ENCODE data around the gene ACTL7B.
"Not testable (repeated sequence)": the region's sequence is repeated elsewhere in the genome, so short reads cannot be mapped to it uniquely, and the experiment has no call there.

ACTL7B gene

GRCh38 chr9:108867829-108868228 lies 12.0 kb upstream of the ACTL7B start:
- no peak for DNase-seq

GRCh38 chr9:108867116-108867515 lies 11.3 kb upstream of the ACTL7B start:
- DNase-seq: no peak

- DNase-seq: no peak
These were observed 10.2 kb upstream of the ACTL7B start for GRCh38 chr9:108866001-108866420.

GRCh38 chr9:108865037-108865436 lies 9.3 kb upstream of the ACTL7B start:
- no peak for DNase-seq

- DNase-seq: no peak
These were observed 8.7 kb upstream of the ACTL7B start for GRCh38 chr9:108864446-108864845.

GRCh38 chr9:108863891-108864290 lies 8.1 kb upstream of the ACTL7B start:
- DNase-seq: no peak

GRCh38 chr9:108861997-108862396 lies 6.2 kb upstream of the ACTL7B start, which contains the start of gene ACTL7A:
ACTL7A (plus strand) TSS chr9:108862266; CDS start chr9:108862323, 57 bp downstream.
- DNase-seq: no peak

GRCh38 chr9:108861464-108861863 lies 5.7 kb upstream of the ACTL7B start:
- no peak for DNase-seq

- no peak for DNase-seq
These were observed 5.0 kb upstream of the ACTL7B start for GRCh38 chr9:108860764-108861163.

- no peak for DNase-seq
These were observed 4.6 kb upstream of the ACTL7B start for GRCh38 chr9:108860354-108860753.

GRCh38 chr9:108859459-108860114 lies 3.8 kb upstream of the ACTL7B start:
- DNase-seq: no peak

GRCh38 chr9:108857572-108857971 lies 1.8 kb upstream of the ACTL7B start:
- DNase-seq: no peak

GRCh38 chr9:108855529-108855886 lies 278 bp downstream of the ACTL7B start:
- no peak for DNase-seq

- DNase-seq: peak; percentile 47
These were observed 901 bp downstream of the ACTL7B start for GRCh38 chr9:108854641-108855528.

- DNase-seq: no peak
These were observed 1.7 kb downstream of the ACTL7B start for GRCh38 chr9:108854094-108854493.

GRCh38 chr9:108852079-108852478 lies 3.7 kb downstream of the ACTL7B start:
- DNase-seq: no peak

- no peak for DNase-seq
These were observed 4.6 kb downstream of the ACTL7B start for GRCh38 chr9:108851138-108851537.

GRCh38 chr9:108850293-108850897 lies 5.4 kb downstream of the ACTL7B start:
- peak; percentile 32 for DNase-seq

- DNase-seq: not testable (repeated sequence)
These were observed 7.5 kb downstream of the ACTL7B start for GRCh38 chr9:108848296-108848695.

GRCh38 chr9:108845947-108846346 lies 9.8 kb downstream of the ACTL7B start:
- DNase-seq: no peak

GRCh38 chr9:108845507-108845906 lies 10.3 kb downstream of the ACTL7B start:
- no peak for DNase-seq

- DNase-seq: peak; percentile 80
These were observed 10.9 kb downstream of the ACTL7B start for GRCh38 chr9:108844856-108845255.

GRCh38 chr9:108844391-108844790 lies 11.4 kb downstream of the ACTL7B start:
- DNase-seq: peak; percentile 62
